Neural progenitor cell (in vitro differentiated cells): ENCODE results near the gene F10.

Experiments used
- CTCF ChIP-seq: fragments of 200-600 bp; sonication (generic); IDR thresholded peaks from 2 replicates; pipeline ENCODE4 v1.5.1; 2017; ENCODE audit warnings: antibody characterized with exemption, mild to moderate bottlenecking
- EZH2 ChIP-seq: fragments of 200-600 bp; sonication (generic); IDR thresholded peaks from 2 replicates; pipeline ENCODE4 v1.6.1; 2017; ENCODE audit warnings: antibody characterized with exemption, mild to moderate bottlenecking, moderate library complexity

GRCh38 chr13:113144255-113144629 is 21.6 kb downstream of the F10 start:
- TF ChIP-seq CTCF: no peak
- no peak for TF ChIP-seq EZH2
